Stimulated activated CD4-positive, alpha-beta T cell treated with anti-CD3 and anti-CD28 coated beads, Interleukin-4, amount 100 ng/mL, for 1 hour (primary cell): Measurements from ENCODE around the gene SH3BP4.

Experiments used
- DNase-seq: peaks from one replicate; pipeline ENCODE4 v3.0.0-alpha.2; 2020

The SH3BP4 gene

DNA sequence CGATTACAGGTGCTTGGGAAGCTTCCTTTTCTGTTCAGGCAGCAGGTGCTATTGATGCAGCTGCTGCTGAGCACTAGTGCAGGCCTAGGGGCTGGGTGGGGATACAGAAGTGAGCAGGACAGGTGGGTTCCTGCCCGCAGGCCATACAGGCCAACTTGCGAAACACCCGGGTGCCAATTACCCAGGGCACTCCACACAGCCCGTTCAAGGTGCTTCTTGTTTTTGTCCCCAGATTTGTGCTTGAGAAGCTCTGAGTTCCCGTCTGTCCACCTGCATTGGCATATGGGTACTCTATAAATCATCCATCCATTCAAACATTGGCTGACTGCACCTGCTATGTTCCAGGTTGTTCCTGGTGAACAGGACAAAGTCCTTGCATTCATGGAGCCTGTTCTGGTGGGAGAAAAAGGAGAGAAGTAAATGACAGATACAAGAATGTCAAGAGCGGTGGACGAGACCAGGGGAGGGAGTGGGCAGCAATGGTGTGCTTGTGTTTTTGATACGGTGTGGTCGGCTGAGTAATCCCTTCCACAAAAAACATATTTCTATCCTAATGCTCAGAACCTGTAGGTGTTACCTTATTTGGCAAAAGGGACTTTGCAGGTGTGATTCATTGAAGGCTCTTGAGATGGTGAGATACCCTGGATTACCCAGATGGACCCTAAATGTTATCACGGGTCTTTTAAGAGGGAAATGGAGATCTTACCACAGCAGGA lies 31.4 kb downstream of the SH3BP4 start:
- DNase-seq = no peak

DNA sequence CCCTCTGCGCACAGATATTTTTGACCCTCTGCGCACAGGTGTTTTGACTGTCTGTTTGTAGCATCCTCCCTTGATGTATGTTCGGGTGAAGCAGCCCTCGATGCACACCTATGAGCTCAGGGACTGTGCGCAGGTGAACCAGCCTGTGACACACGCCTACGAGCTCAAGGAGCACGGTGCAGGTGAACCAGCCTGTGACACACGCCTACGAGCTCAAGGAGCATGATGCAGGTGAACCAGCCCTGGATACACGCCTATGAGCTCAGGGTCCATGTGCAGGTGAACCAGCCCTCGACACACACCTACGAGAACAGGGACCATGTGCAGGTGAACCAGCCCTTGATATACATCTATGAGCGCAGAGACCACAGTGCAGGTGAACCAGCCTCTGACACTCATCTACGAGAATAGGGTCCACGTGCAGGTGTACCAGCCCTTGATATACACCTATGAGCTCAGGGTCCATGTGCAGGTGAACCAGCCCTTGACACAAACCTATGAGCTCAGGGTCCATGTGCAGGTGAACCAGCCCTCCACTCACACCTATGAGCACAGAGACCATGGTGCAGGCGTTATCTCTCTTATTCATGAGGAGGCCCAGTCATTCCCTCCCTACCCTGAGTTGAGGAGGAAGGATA lies 33.9 kb downstream of the SH3BP4 start:
- DNase-seq = no peak

DNA sequence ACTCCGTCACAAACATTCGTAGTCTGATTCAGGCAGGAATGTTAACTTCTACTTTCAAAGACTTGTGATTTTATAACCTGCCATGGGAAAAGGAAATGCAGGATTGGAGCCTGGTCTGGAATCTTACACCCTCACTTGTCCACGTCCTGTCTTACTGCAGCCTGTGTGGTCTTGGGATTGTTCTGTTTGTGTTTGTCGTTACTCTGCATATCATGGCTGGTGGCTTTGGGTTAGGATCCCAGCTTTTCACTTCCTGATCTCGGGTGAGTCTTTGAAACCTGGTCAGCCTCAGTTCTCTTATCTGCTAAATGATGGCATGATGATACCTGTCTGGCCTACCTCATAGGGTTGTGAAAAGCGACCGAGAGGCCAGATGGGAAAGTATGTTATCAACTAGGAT lies 34.6 kb downstream of the SH3BP4 start:
- DNase-seq = no peak

DNA sequence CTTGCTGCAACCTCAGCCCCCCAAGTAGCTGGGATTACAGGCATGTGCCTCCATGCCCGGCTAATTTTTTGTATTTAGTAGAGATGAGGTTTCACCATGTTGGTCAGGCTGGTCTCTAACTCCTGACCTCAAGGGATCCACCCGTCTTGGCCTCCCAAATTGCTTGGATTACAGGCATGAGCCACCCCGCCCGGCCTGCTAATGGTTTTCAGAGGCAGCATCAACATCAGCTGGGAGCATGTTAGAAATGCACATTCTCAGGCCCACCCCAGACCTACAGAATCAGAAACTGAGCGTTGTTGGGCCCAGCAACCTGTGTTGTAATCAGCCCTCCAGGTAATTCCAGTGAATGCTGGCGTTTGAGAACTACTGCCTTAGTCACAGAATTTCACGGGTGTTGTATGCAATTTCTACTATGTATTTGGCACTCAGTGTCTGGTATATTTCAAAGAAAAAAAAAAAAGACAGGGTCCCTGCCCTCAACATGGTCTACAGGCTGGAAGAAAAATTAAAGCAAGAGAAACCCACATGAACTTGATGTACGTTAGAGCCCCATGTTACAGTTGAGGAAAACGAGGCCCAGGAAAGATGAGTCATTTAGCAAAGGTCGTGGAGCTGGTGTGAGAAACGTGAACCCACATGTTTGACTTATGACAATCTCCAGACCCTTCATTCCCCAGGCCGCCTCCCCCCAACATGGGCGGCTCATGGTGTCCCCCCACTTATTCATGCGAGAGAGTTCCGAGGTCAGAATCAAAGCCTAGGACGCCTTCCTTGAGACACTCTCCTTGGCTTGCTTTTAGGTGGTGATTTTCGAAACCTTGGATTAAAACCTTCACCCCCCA lies 35.3 kb downstream of the SH3BP4 start:
- DNase-seq = no peak

DNA sequence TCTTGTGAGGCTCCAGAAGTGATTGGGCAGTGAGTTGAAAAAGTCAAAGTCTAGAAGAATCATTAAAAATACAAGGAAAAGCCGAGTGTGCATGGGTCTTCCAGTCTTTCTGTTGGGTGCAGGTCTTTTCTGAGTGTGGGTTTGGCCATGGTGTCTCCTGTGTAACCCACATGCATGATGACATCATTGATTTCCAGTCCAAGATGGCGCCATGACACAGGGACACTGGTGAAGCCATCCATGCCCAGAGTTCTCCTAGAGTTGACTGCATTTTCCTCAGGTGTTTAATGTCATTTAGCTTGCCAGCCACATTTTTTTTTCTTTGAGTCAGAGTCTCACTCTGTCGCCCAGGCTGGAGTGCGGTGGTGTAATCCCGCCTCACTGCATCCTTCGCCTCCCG lies 35.9 kb downstream of the SH3BP4 start:
- DNase-seq = no peak

DNA sequence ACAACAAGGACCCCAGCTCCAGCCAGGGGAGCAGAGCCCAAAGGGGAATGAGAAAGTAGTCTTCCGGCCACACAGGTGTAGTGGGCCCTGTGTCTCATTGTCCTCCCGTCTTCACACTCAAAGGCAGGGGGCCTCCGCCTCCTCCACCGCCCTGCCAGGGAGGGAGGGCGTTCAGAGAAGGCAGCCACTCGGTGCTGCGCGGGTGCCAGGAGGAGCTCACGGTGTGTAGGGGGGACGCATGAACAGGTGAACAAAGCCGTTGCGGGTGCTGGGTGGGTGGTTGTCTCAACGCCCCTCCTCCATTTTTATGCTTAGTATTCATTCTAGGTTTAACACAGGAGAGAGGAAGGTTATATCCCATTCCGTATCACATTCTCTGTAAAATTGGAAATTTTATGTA lies 36.7 kb downstream of the SH3BP4 start:
- no peak for DNase-seq

DNA sequence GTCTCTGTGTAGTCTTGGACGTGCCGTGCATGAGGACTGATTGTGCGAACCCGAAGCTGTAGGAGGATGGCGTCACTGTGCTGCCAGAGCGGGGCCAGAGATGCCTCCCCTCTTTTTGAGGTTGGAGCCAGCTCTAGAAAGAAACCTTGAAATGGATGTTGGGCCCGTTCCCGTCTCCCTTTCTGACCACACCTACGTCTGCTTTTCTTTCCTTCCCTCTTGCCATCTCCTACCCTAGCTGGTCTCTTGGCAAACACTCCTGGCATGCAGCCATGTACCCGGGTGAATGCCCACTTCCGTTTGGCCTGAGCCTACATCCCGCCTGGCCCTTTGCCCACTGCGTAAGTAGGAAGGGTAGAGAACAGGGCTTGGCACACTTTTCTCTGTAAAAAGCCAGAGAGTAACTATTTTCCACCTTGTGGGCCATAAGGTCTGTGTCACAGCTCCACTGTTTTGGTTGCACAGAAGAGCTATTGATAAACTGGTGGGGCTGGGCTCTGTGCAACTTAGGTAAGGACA lies 37.4 kb downstream of the SH3BP4 start:
- no peak for DNase-seq

DNA sequence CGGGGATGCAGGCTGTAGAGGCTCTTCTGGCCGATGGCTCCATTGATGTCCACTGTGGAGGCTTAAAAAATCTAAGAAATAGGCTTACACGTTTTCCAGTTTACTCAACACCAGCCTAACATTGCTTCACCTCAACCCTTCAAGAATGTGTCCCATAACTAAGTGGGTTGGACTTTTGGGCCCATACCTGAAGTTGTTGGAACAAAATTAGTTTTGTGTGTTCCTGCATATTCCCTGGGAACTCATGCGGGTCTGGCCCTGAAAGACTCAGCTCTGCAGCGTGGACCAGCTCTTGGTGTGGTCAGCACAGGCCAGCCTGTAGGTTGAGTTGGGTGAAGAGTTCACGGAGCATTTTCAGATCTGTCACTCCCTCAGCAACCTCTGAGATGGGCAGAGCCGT lies 38.5 kb downstream of the SH3BP4 start:
- DNase-seq = no peak

DNA sequence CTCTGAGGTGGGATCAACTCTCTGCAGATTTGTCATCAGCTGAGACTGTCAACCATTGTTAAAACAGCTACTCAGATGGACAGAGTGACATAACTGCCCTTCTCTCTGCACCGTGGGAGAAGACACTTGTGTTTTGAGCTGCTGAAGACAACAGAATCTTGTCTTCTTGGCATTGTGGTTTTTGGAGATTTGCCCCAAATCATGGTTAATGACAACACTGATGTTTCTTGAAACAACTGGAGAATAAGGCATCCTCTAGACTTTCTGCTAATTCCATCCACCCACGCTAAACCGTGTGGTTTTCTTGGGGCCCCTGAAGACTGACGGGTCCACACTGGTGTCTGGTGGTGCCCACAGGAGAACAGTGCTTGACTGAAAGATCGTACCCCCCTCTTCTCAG lies 39.5 kb downstream of the SH3BP4 start:
- DNase-seq = no peak

DNA sequence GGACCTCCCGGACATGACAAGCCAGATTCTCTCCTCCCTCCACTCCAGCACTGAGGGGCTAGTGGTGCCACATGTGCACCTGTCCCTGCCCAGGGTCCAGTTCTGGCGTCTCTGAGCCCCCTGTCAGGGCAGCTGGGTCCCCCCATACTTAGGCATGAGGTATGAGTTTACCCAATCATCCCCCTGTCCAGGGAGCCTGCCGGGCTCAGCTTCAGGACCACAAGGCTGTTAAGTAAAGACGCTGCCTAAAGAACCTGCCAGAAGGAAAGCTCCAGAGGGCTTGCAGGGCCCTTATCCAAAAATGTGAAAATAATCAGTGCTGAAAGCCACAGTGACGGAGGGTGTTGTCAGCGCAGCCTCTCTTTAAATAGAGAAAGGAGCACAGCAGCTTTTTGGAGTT lies 40.0 kb downstream of the SH3BP4 start:
- no peak for DNase-seq

DNA sequence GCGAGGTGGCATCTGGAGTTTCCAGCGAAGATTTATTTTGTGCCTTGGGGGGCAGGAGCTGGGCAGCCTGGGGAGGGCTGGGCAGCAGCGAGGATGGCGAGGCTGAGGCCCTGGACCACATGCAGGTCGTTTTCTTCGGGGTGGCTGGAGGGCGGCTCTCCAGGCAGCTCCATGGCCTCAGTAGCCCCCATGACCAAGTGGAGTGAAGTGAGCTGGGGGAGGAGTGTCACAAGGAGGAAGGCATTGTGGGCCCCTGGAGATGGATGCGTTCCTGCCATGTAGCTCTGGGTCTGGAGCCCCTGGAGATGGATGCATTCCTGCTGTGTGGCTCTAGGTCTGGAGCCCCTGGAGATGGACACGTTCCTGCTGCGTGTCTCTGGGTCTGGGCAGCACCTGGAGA lies 40.4 kb downstream of the SH3BP4 start:
- no peak for DNase-seq

DNA sequence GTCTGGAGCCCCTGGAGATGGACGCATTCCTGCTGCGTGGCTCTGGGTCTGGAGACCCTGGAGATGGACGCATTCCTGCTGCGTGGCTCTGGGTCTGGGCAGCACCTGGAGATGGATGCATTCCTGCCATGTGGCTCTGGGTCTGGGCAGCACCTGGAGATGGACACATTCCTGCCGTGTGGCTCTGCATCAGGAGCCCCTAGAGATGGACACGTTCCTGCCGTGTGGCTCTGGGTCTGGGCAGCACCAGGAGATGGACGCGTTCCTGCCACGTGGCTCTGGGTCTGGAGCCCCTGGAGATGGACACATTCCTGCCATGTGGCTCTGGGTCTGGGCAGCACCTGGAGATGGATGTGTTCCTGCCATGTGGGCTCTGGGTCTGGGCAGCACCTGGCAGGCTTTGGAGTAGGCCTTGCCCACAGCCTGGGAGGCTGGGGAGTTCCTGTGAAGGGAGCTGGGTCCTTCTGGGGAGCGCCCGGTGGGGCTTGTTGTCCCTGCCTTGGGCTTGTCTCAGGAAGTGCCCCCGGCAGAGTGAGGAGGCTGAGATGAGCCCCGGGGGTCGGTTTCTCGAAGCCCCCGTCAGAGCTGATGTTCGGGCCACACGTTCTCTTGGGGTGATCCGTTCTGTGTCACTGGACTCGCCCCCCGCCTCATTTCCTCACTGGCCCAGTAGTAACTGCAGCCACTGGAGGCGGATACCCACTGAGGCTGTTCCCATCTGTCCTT lies 41.0 kb downstream of the SH3BP4 start:
- DNase-seq = no peak

DNA sequence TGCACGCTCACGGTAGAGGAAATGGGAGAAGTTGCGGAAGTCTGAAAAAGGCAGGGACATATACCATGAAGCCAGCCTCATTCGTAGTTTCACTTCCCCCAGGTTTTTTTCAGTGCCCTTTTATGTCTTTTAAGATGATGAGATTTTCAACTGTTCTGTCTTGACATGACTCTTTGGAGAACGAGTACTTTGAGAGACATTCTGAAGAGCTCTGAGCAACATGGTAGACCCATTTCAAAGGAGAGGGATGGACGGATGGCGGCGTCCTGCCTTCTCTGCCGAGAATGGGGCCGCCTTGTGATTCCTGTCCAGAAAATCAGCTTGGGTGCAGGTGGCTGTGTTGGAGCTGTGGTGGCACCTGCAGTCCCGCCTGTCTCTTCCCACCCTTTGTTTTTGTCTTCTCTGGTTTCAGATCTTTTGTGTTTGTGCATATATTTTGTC lies 41.7 kb downstream of the SH3BP4 start:
- no peak for DNase-seq

DNA sequence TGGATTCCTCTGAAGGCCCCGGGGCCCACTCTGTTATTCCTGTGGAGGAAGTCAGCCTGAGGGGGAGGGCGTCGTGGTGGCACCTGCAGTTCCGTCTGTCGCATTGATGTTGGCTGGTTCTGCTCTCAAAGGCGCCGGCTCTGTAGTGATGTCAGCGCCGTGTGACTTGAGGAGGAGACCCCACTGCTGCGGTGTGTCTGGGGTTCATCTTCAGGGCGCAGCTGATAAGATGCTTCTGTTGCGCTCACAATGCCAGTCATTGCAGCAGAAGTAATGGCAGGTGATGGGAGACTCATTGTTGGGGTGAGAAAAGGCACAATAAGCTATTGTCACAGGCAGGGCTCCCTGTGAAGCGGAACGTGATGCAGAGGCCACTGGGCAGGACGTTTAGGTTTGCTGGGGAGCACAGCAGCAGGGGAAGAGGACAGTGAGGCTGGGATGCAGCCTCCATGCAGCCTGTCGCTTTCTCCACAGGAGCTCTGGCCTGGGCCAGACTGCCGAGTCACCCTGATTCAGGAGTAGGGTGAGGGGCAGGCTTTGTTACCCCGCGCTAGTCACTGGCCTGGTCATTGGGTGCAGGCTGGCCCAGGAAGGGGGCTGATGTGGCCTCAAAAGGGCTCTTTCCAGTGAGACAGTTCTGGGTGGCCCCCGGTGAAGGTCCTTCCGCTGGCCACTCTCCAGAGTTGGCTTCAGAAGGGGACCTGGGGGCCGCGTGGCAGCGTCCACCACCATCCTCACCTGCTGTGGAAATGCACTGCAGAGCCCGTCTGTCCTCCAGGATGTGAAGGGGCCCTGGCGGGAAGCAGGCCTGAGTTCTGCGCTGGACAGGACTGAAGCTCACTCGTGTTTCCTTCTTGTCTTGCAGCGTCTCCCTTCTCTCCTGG lies 42.9 kb downstream of the SH3BP4 start:
- DNase-seq = no peak

DNA sequence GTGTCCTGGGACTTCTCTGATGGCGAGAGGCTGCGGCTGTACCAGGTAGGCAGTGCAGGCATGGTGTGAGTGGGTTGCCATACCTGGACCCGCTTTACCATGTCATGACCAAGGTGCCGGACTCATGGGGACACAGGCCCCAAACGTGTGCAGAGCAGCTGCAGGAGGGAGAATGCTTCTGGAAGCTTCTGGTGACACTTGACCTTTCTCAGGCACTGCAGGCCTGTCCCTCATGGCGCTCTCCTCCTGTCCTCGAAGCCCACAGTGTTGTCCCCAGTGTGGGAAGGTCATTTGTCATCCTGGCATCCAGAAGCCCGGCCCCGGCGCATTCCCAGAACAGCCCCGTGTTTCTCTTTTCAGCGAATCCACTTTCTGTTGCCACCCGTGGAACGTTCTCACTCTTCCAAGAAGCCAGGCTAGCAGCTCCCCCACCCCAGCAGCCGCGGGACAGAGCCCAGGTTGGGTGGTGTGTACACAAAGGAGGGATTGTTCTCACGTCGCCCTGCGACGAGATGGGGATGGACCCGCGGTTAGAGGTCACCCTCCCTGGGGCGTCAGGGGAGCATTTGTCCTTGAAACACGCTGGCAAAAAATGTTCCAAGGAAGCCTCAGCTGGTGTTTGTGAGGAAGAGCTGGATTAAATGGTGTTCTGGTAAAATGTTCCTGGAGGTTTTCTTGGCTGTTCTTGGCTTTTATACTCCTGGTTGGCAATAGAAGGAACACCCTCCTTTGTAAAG lies 43.7 kb downstream of the SH3BP4 start:
- no peak for DNase-seq

DNA sequence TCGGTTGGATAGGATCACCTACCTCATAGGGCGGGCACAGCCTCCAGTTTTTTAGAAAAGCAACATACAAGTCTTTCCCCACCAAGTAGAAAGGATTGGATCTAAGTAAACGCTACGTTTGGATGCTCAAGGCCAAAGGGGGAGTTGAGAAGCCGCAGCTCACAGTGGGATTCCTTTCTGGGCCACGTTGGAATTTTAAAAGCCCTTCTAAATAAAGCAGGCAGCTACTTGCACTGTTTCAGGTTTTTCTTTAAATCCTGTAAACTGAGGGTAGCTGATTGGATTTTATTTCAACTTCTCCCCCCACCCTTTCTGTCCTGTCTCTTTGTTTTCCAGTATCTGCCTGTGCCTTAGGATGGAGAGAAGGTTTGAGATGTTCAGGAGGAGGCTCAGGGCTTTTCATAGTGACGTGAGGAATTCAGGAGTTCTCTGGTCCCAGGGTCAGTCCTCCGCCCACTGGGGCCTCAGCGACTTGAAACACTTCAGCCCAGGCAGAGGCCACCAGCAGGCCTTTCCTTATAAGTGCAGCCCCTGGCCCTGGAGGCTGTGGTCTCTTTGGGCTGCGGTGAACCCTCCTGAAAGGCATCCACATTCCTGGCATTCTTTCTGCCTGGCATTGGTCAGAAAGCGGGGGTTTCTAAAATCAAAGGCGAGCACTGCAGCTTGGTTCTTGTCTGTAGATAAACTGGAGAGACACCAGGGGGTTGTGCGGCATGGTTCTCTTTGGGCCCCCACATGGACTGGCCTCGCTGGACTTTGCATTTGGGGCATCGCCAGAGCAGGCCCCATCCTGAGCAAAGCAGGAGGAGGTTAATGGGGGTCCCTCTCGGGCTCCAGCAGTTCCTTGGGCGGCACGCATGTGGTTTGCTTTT lies 44.5 kb downstream of the SH3BP4 start:
- no peak for DNase-seq

DNA sequence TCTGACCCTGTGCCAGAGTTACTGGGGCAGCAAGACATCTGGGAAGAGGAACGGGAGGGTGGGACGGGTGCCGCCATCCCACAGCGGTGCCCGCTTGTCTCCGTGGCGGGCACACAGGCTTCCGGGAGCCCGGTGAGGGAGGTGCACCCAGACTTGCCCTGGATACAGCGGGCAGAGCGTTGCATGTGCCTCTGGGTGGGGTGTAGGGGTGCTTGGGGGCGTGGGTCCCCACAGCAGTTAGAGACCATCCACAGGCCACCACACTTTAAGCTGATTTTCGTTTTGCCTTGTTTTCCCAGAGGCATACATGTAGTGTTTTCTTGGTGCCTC lies 45.1 kb downstream of the SH3BP4 start:
- no peak for DNase-seq

DNA sequence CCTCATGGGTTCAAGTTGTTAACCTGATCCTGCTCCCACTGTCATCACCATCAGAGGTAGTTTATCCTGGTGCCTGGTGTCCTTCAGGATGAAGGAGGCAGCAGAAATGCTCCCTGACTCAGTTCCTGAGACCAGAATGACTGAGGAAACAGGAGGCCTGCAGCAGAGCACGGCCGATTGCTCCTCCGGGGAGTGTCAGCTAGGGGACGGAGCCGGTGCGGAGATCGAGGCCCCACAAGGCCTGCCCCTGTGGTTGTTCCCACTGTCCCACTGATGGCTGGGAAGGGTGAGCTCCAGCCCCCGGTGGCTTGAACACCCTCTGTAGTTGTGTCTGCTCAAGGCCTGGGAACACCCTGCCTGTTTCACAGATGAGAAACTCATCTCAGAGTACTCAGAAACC lies 45.6 kb downstream of the SH3BP4 start:
- DNase-seq = no peak

DNA sequence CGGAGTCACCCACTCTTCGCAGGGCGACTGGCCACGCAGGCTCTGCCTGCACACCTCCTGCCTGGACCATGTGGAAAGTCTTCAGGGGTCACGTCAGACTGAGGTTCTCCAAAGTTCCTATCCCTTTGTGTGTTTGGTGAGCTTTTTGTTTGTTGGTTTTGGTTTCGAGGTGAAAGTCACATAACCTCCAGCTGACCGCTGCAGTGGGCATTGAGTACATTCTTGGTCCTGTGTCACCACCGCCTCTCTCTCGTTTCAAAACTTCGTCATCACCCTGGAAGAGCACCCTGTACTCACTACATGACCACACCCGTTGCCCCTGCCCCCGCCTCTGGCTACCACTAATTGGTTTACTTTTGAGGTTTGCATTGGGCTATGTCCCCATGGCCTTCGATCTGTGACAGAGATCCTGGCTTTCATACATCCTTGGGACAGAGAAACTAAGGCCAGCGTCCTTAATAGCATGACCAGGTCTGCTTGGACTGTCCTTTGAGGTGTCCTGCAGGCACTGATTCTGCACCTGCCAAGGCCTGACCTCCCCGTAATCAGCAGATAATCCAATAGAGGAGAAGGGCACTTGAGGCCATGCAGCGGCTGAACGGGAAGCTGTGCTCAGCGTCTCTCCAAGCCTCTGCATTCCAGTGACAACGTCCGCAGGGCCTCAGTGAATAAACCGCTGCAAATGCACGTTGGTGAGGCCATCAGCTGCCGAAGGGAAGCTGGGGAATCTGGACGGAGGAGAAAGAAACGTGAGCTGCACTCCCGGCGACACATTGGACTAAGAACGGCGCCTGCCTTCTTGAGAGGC lies 46.8 kb downstream of the SH3BP4 start:
- DNase-seq = no peak
